Ishikawa (cell line): ENCODE results near the gene ZFYVE21.

Experiments used
- CEBPB ChIP-seq: IDR thresholded peaks from 2 replicates; pipeline ENCODE4 v1.6.1; 2012
- CREB1 ChIP-seq: IDR thresholded peaks from 2 replicates; pipeline ENCODE4 v1.6.1; 2012; ENCODE audit warnings: low read depth
- EGR1 ChIP-seq: IDR thresholded peaks from 2 replicates; pipeline ENCODE4 v1.6.1; 2012
- EP300 ChIP-seq: IDR thresholded peaks from 2 replicates; pipeline ENCODE4 v1.6.1; 2012; ENCODE audit warnings: borderline replicate concordance
- FOXM1 ChIP-seq: IDR thresholded peaks from 2 replicates; pipeline ENCODE4 v1.6.1; 2012; ENCODE audit warnings: low read depth, borderline replicate concordance
- MAX ChIP-seq: IDR thresholded peaks from 2 replicates; pipeline ENCODE4 v1.6.1; 2012
- NFIC ChIP-seq: IDR thresholded peaks from 2 replicates; pipeline ENCODE4 v1.6.1; 2012
- RAD21 ChIP-seq: IDR thresholded peaks from 2 replicates; pipeline ENCODE4 v1.6.1; 2012; ENCODE audit warnings: low read depth
- REST ChIP-seq: IDR thresholded peaks from 2 replicates; pipeline ENCODE4 v1.6.1; 2012; ENCODE audit warnings: low read depth, mild to moderate bottlenecking
- TAF1 ChIP-seq: IDR thresholded peaks from 2 replicates; pipeline ENCODE4 v1.6.1; 2012; ENCODE audit warnings: low read depth, mild to moderate bottlenecking
- TCF12 ChIP-seq: IDR thresholded peaks from 2 replicates; pipeline ENCODE4 v1.6.1; 2012; ENCODE audit warnings: low read depth
- TEAD4 ChIP-seq: IDR thresholded peaks from 2 replicates; pipeline ENCODE4 v1.6.1; 2012
- USF1 ChIP-seq: IDR thresholded peaks from 2 replicates; pipeline ENCODE4 v1.6.1; 2012
- YY1 ChIP-seq: IDR thresholded peaks from 2 replicates; pipeline ENCODE4 v1.6.1; 2012; ENCODE audit warnings: low read depth
- ZBTB7A ChIP-seq: IDR thresholded peaks from 2 replicates; pipeline ENCODE4 v1.6.1; 2012; ENCODE audit warnings: low read depth

The ZFYVE21 gene

GRCh38 chr14:103728721-103729120 is 13.1 kb downstream of the ZFYVE21 start:
- TF ChIP-seq EP300 (no peak), USF1 (no peak), YY1 (no peak), FOXM1 (no peak), RAD21 (no peak), TCF12 (no peak), EGR1 (no peak), TAF1 (no peak), ZBTB7A (no peak), CEBPB (no peak), NFIC (no peak), MAX (no peak), TEAD4 (no peak), CREB1 (no peak), REST (no peak)

GRCh38 chr14:103729496-103730448 is 14.2 kb downstream of the ZFYVE21 start:
- TF ChIP-seq TCF12, result no peak

GRCh38 chr14:103730490-103731035 is 15.0 kb downstream of the ZFYVE21 start:
- TF ChIP-seq REST (no peak), TEAD4 (no peak), USF1 (no peak), ZBTB7A (no peak), RAD21 (no peak), EGR1 (no peak), TCF12 (no peak), MAX (no peak), NFIC (no peak), FOXM1 (no peak), YY1 (no peak), CREB1 (no peak), CEBPB (no peak)

GRCh38 chr14:103731481-103731880 is 15.9 kb downstream of the ZFYVE21 start:
- TF ChIP-seq TCF12, result no peak
- no peak for TF ChIP-seq YY1
- TF ChIP-seq RAD21, result no peak
- TF ChIP-seq ZBTB7A, result no peak
- no peak for TF ChIP-seq MAX
- no peak for TF ChIP-seq TAF1
- no peak for TF ChIP-seq CREB1
- no peak for TF ChIP-seq USF1
- TF ChIP-seq EP300, result no peak
- no peak for TF ChIP-seq NFIC
- no peak for TF ChIP-seq CEBPB
- no peak for TF ChIP-seq FOXM1
- TF ChIP-seq EGR1, result no peak
- no peak for TF ChIP-seq REST
- TF ChIP-seq TEAD4, result no peak
